ENCODE measurements around the gene KCNJ6. TPM values are rescaled to one million over a fixed set of nuclear protein-coding genes. Genes with fewer than 3 reads are reported as not detected.

Gene KCNJ6
- total RNA-seq, 4 donors from 2014 or later, result not detected

- Histone ChIP-seq H3K27ac (no peak overlapping the region), H3K27me3 (no peaks in the 10 kb centered on the region), H3K36me3 (no peaks in the 10 kb centered on the region), H3K4me3 (no peak overlapping the region), H3K9me3 (no peaks in the 10 kb centered on the region), H3K4me1 (no peaks in the 10 kb centered on the region)
- in situ Hi-C loops (cut with MboI; ENCODE audit: low sequenced_read_pairs in 4 of 4) (loop anchor here in 2 of 4 donors (25.0 kb wide), 2 partner anchors 442 to 667 kb away; no protein-coding TSS in a partner anchor), intact Hi-C loops (cut with DNase I; ENCODE audit: low total_unique reads) (no loop called here)
- no peak for DNase-seq
- no peak for ATAC-seq
- TF ChIP-seq POLR2A (IDR thresholded peaks at IDR 0.05) (no peak), CTCF (IDR thresholded peaks at IDR 0.05 in 4 of 5, conservative IDR thresholded peaks at IDR 0.05 in 1 of 5) (no peak)
Measured at GRCh38 chr21:37695111-37695510, 221.1 kb downstream of the KCNJ6 start.

GRCh38 chr21:37688952-37689659, 227.2 kb downstream of the KCNJ6 start:
- Histone ChIP-seq H3K9me3 (no peaks in the 10 kb centered on the region), H3K4me1 (no peaks in the 10 kb centered on the region), H3K4me3 (no peak overlapping the region), H3K27ac (no peak overlapping the region), H3K36me3 (no peaks in the 10 kb centered on the region), H3K27me3 (no peaks in the 10 kb centered on the region)
- ATAC-seq (no peak), DNase-seq (no peak)
- in situ Hi-C loops (cut with MboI; ENCODE audit: low sequenced_read_pairs in 4 of 4) (loop anchor here in 2 of 4 donors (25.0 kb wide), 2 partner anchors 448 to 673 kb away; no protein-coding TSS in a partner anchor), intact Hi-C loops (cut with DNase I; ENCODE audit: low total_unique reads) (no loop called here)
- no peak for TF ChIP-seq CTCF (IDR thresholded peaks at IDR 0.05 in 4 of 5, conservative IDR thresholded peaks at IDR 0.05 in 1 of 5)
- TF ChIP-seq POLR2A (IDR thresholded peaks at IDR 0.05), result no peak

GRCh38 chr21:37686991-37687810, 229.1 kb downstream of the KCNJ6 start:
- no peak for ATAC-seq
- Histone ChIP-seq H3K9me3 (no peaks in the 10 kb centered on the region), H3K4me1 (no peaks in the 10 kb centered on the region), H3K27me3 (no peaks in the 10 kb centered on the region), H3K27ac (no peak overlapping the region), H3K36me3 (no peaks in the 10 kb centered on the region), H3K4me3 (no peak overlapping the region)
- intact Hi-C loops (cut with DNase I; ENCODE audit: low total_unique reads) (no loop called here), in situ Hi-C loops (cut with MboI; ENCODE audit: low sequenced_read_pairs in 4 of 4) (loop anchor here in 2 of 4 donors (25.0 kb wide), 2 partner anchors 450 to 675 kb away; no protein-coding TSS in a partner anchor)
- no peak for DNase-seq
- no peak for TF ChIP-seq POLR2A (IDR thresholded peaks at IDR 0.05)
- TF ChIP-seq CTCF (IDR thresholded peaks at IDR 0.05 in 4 of 5, conservative IDR thresholded peaks at IDR 0.05 in 1 of 5), result no peak

GRCh38 chr21:37684547-37684946, 231.7 kb downstream of the KCNJ6 start:
- Histone ChIP-seq H3K27ac (no peak overlapping the region), H3K4me1 (peaks cover 0 to 2% of the 10 kb centered on the region in 2 donors), H3K9me3 (no peaks in the 10 kb centered on the region), H3K36me3 (no peaks in the 10 kb centered on the region), H3K27me3 (no peaks in the 10 kb centered on the region), H3K4me3 (no peak overlapping the region)
- in situ Hi-C loops (cut with MboI; ENCODE audit: low sequenced_read_pairs in 4 of 4) (loop anchor here in 2 of 4 donors (25.0 kb wide), 2 partner anchors 453 to 678 kb away; no protein-coding TSS in a partner anchor), intact Hi-C loops (cut with DNase I; ENCODE audit: low total_unique reads) (no loop called here)
- ATAC-seq, result no peak
- no peak for TF ChIP-seq POLR2A (IDR thresholded peaks at IDR 0.05)
- no peak for TF ChIP-seq CTCF (IDR thresholded peaks at IDR 0.05 in 4 of 5, conservative IDR thresholded peaks at IDR 0.05 in 1 of 5)
- no peak for DNase-seq
